ENCODE results near the gene GNG12. TPM values are rescaled to one million over a fixed set of nuclear protein-coding genes. Genes with fewer than 3 reads are reported as not detected.

Gene GNG12
- total and polyA plus RNA-seq, 9 of the 15 experiments (the other 6 are each of a cell fraction or from before 2014, with no cell fraction given) = 2.6 to 6.0 (median 4.1) TPM

DNA sequence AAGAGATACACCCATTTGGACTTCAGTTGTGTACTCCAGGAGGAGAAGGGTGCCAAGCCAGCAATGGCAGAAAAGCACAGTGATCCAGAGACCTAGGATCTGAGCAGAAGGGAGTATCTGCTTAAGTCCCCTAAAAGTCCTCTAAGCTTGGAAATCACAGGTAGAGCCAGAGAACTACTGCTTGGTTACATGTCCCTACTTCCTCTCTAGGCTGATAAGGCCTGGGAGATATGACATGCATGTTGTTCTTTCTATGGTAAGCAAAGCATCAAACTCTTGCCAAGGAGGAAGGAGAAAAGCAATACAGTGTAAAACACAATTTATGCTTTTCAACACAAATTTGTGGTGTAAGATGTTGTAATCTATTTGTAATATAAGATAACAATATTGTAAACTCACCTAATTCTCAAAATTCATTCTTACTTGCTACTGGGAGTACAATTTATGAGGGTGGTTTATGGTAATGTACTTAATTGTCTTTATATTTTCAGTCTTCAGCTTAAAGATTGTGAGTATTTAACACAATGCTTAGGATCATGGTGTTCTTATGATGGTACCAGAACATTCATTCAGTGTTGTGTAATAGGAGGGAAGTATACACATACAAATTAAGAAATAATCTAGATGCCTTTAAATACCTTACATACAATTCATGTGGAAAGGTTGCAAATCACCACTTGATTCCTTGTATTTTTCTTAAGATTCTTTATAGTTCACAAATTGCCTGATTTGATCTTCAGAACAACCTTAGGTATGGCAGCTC lies 49.1 kb upstream of the GNG12 start:
- Histone ChIP-seq H3K9me1 (ENCODE audit: control insufficient read depth, insufficient read depth, low read length) (no peaks in the 10 kb centered on the region), H3K27ac (ENCODE audit: extremely low read depth, low read depth, low read length) (no peak overlapping the region), H3K9me3 (replicated peaks; ENCODE audit: control insufficient read depth, insufficient read depth, low read depth, low read length) (no peaks in the 10 kb centered on the region), H3K4me2 (ENCODE audit: insufficient read depth, low read length) (no peak overlapping the region), H3K4me1 (replicated peaks in 1 of 2; ENCODE audit: control insufficient read depth in 2 of 2, insufficient read depth in 2 of 2, low read length in 2 of 2) (no peaks in the 10 kb centered on the region; a peak in 1 of 5 replicates), H3K9ac (ENCODE audit: insufficient read depth in 1 of 2, low read depth in 2 of 2, low read length in 2 of 2) (no peak overlapping the region), H4K20me1 (replicated peaks; ENCODE audit: control insufficient read depth, insufficient read depth, low read length) (no peaks in the 10 kb centered on the region), H3K79me2 (ENCODE audit: control insufficient read depth, insufficient read depth, low read length) (no peaks in the 10 kb centered on the region), H3K4me3 (no peak overlapping the region), H2AFZ (ENCODE audit: low read depth, low read length) (no peak overlapping the region), H3K27me3 (ENCODE audit: control insufficient read depth in 2 of 2, insufficient read depth in 2 of 2, low read length in 2 of 2) (no peaks in the 10 kb centered on the region), H3K36me3 (ENCODE audit: control insufficient read depth, insufficient read depth, low read length) (no peaks in the 10 kb centered on the region)
- intact Hi-C loops (cut with micrococcal nuclease) = no loop called here
- DNase-seq (ENCODE audit: extremely low read depth in 1 of 4, low spot score in 3 of 4) = no peak
- POLR2A ChIA-PET = interaction anchor here (0.7 to 0.9 kb wide), 2 partner anchors 11 to 1136 kb away, joined by 3 to 4 read pairs; no protein-coding TSS in a partner anchor
- CTCF ChIA-PET (ENCODE audit: low intra/inter-chr PET ratio) = no interaction called here
- no peak for FAIRE-seq
- ATAC-seq = peak; percentile 37; the same call in 2 of the 3 replicates
- BruUV-seq (replicated peaks) = no TSS peak
- in situ Hi-C loops (cut with MboI) = no loop called here
- no peak for TF ChIP-seq CEBPG (CRISPR knock-in tag; IDR thresholded peaks at IDR 0.05)
- TF ChIP-seq CEBPG (tag; conservative IDR thresholded peaks at IDR 0.05 in 1 of 2, IDR thresholded peaks at IDR 0.05 in 1 of 2) = 0 out of 4 replicates have a peak, but pooled peaks of 1 of the 2 experiments have one; percentile 14
- peak; percentile 32; the same call in 1 of the 2 replicates for TF ChIP-seq CEBPB (tag; IDR thresholded peaks at IDR 0.05)
- no peak for TF ChIP-seq EP300 (IDR thresholded peaks at IDR 0.05; ENCODE audit: low read length)
- TF ChIP-seq SPI1 (IDR thresholded peaks at IDR 0.05; ENCODE audit: borderline replicate concordance, low read depth, low read length) = peak; percentile 57; the same call in 1 of the 2 replicates

Measured in K562 (cell line).